Upper lobe of left lung (tissue), 6 donors: Measurements from ENCODE around the gene CCL28. TPM values are rescaled to one million over a fixed set of nuclear protein-coding genes. Genes with fewer than 3 reads are reported as not detected.
A peak's percentile ranks its signal among the peaks of the same experiment; 100 is the strongest.

Experiments used
- ATAC-seq, 2 donors: fragments of 200-7000 bp; cut with Tn5 transposase; one replicate each; pipeline ENCODE4 v1.9.1; 2022; ENCODE audit warnings: mild to moderate bottlenecking in 2 of 2, moderate library complexity in 2 of 2; ENCODE audit not compliant: low FRiP score in 2 of 2
- DNase-seq, 2 donors: peaks; one replicate each; pipeline ENCODE4 v3.0.0-alpha.2; 2019 to 2020
- H3K27ac ChIP-seq, 4 donors: fragments of 200-600 bp; sonication (generic); one replicate each; pipeline ENCODE4 v1.5.1; 2016 to 2019
- H3K27me3 ChIP-seq, 4 donors: fragments of 200-600 bp; sonication (generic); one replicate each; pipeline ENCODE4 v1.5.1; 2017 to 2019
- H3K36me3 ChIP-seq, 4 donors: fragments of 200-600 bp; sonication (generic); one replicate each; pipeline ENCODE4 v1.5.1; 2016 to 2019
- H3K4me1 ChIP-seq, 4 donors: fragments of 200-600 bp; sonication (generic); one replicate each; pipeline ENCODE4 v1.5.1; 2018 to 2019
- H3K4me3 ChIP-seq, 4 donors: fragments of 200-600 bp; sonication (generic); one replicate each; pipeline ENCODE4 v1.5.1; 2017 to 2019; ENCODE audit warnings: mild to moderate bottlenecking in 2 of 4, moderate library complexity in 1 of 4
- H3K9me3 ChIP-seq, 4 donors: fragments of 200-600 bp; sonication (generic); one replicate each; pipeline ENCODE4 v1.5.1; 2018 to 2019
- CTCF ChIP-seq, 6 experiments: fragments of 450-650 bp in 4 of 6; fragments of 200-600 bp in 2 of 6; sonication (generic) in 2 of 6; IDR thresholded peaks; one replicate each; pipeline ENCODE4 v1.5.1; 2016 to 2019; ENCODE audit warnings: antibody characterized with exemption in 6 of 6
- EP300 ChIP-seq, 4 donors: sonication (generic); formaldehyde crosslinking; IDR thresholded peaks; one replicate each; pipeline ENCODE4 v1.5.1; 2017; ENCODE audit warnings: antibody characterized with exemption in 4 of 4, control low read depth in 2 of 4
- POLR2A ChIP-seq, 4 donors: fragments of 450-650 bp; IDR thresholded peaks; one replicate each; pipeline ENCODE4 v1.5.1; 2016 to 2017; ENCODE audit warnings: antibody characterized with exemption in 4 of 4, mild to moderate bottlenecking in 2 of 4
- POLR2AphosphoS5 ChIP-seq, 2 donors: sonication (generic); formaldehyde crosslinking; IDR thresholded peaks; one replicate each; pipeline ENCODE4 v1.5.1; 2017; ENCODE audit warnings: antibody characterized with exemption in 2 of 2
- WGBS, 2 donors: methylation state at CpG; one replicate each; pipeline ENCODE4 v1.1.5; 2017 to 2018; 5-methylcytosine and 5-hydroxymethylcytosine counted together
- total RNA-seq, 6 donors: library from RNA; depleted of rRNA in 4 of 6; stranded (reverse); fragments of >200 nt in 4 of 6; gene quantifications; one replicate each; pipeline versions ENCODE4 v1.1.0 to v1.2.1, GENCODE V29; 2016 to 2021
- donor health status: DM: no; HTN: no; CAD: no; lungs with moderate emphysema.
- donor health status: DM: no; HTN: yes; CAD: no; lungs with severe emphysema.

The CCL28 gene
- total RNA-seq, 6 donors from 2014 or later, result 1.1 to 9.4 (median 6.0) TPM

- no peaks in the 10 kb centered on the region for H3K27me3 ChIP-seq
- peaks cover 0 to 18% (median 10%) of the 10 kb centered on the region in 4 donors for H3K4me1 ChIP-seq
- no peak overlapping the region for H3K4me3 ChIP-seq
- H3K27ac ChIP-seq, result peak overlapping the region in 3 of 4 donors; percentile 45 to 68 (median 62)
- 58 to 73% methylated on average over 4 of the region's 4 CpGs for WGBS, 2 donors
- ATAC-seq (no peak), DNase-seq (no peak)
- H3K9me3 ChIP-seq, result peaks cover 0 to under 1% (median 0%) of the 10 kb centered on the region in 4 donors
- TF ChIP-seq EP300 (IDR thresholded peaks at IDR 0.05) (no peak), CTCF (IDR thresholded peaks at IDR 0.05) (no peak), POLR2AphosphoS5 (IDR thresholded peaks at IDR 0.05) (no peak), POLR2A (IDR thresholded peaks at IDR 0.05) (no peak)
- H3K36me3 ChIP-seq, result no peaks in the 10 kb centered on the region
Observed at GRCh38 chr5:43433382-43433781, 21.2 kb upstream of the CCL28 start.

GRCh38 chr5:43432486-43433375 is 20.5 kb upstream of the CCL28 start:
- DNase-seq (peak in 1 of 2 donors; percentile 82), ATAC-seq (peak; percentile 72 to 74)
- TF ChIP-seq POLR2AphosphoS5 (IDR thresholded peaks at IDR 0.05) (peak; percentile 51 to 65), EP300 (IDR thresholded peaks at IDR 0.05) (peak in 1 of 4 donors; percentile 56), CTCF (IDR thresholded peaks at IDR 0.05) (no peak)
- no peak overlapping the region for H3K4me3 ChIP-seq
- H3K9me3 ChIP-seq, result no peaks in the 10 kb centered on the region
- H3K27me3 ChIP-seq, result no peaks in the 10 kb centered on the region
- peak overlapping the region in 3 of 4 donors; percentile 45 to 68 (median 62) for H3K27ac ChIP-seq
- peaks cover 0 to 18% (median 10%) of the 10 kb centered on the region in 4 donors for H3K4me1 ChIP-seq
- H3K36me3 ChIP-seq, result no peaks in the 10 kb centered on the region
- WGBS, 2 donors, result 56 to 57% methylated on average over 3 of the region's 3 CpGs

DNA sequence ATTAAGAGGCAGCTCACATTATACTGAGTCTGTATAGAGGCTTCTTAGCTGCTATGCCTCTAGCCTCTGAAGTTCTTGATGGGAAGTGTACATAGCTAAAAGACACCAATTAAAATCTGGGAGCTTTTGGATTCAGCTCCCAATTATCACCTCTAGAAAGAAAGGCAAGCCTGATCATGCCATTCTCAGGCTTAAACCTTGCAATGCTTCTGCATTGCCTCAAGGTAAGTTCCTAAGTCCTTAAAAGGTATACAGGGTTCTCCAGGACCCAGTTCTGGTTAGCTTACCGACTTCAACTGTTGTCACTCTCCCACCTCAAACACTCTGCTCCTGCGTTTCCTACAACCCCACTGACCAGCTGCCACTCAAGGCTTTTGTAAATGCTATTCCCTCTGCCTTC is 17.5 kb upstream of the CCL28 start:
- ATAC-seq (no peak), DNase-seq (no peak)
- Histone ChIP-seq H3K4me1 (peaks cover 0 to 18% (median 10%) of the 10 kb centered on the region in 4 donors), H3K9me3 (no peaks in the 10 kb centered on the region), H3K27me3 (no peaks in the 10 kb centered on the region), H3K36me3 (no peaks in the 10 kb centered on the region), H3K27ac (no peak overlapping the region), H3K4me3 (no peak overlapping the region)
- 78% methylated on average over 2 of the region's 2 CpGs for WGBS, 2 donors
- no peak for TF ChIP-seq POLR2A (IDR thresholded peaks at IDR 0.05)
- no peak for TF ChIP-seq CTCF (IDR thresholded peaks at IDR 0.05)
- TF ChIP-seq POLR2AphosphoS5 (IDR thresholded peaks at IDR 0.05), result no peak
- TF ChIP-seq EP300 (IDR thresholded peaks at IDR 0.05), result no peak

DNA sequence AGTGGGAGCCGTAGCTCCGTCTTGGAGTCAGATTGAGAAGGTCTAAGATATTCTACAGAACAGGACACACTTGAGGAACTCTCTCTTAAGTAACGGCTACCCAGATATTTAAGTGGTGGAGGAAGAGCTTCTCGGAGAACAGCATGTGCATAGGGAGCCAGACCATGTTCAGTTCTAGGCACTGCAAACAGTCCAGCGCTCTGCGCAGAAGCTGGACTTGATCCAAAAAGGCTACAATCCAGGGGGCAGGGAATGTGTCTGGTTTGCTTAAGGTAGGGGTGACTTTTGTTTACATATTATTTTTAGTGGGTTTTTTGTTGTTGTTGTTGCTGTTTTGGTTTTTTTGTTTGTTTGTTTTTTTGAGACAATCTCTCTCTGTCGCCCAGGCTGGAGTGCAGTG is 16.8 kb upstream of the CCL28 start:
- ATAC-seq (no peak), DNase-seq (no peak)
- no peaks in the 10 kb centered on the region for H3K27me3 ChIP-seq
- WGBS, 2 donors, result 76 to 77% methylated on average over 7 of the region's 7 CpGs
- no peak overlapping the region for H3K4me3 ChIP-seq
- peaks cover 0 to 18% (median 10%) of the 10 kb centered on the region in 4 donors for H3K4me1 ChIP-seq
- no peak overlapping the region for H3K27ac ChIP-seq
- no peaks in the 10 kb centered on the region for H3K36me3 ChIP-seq
- H3K9me3 ChIP-seq, result no peaks in the 10 kb centered on the region
- TF ChIP-seq CTCF (IDR thresholded peaks at IDR 0.05), result no peak
- TF ChIP-seq POLR2AphosphoS5 (IDR thresholded peaks at IDR 0.05), result no peak
- TF ChIP-seq EP300 (IDR thresholded peaks at IDR 0.05), result no peak
- no peak for TF ChIP-seq POLR2A (IDR thresholded peaks at IDR 0.05)
